Uterus (tissue), 4 donors: Measurements from ENCODE around the gene NIPAL3. TPM values are rescaled to one million over a fixed set of nuclear protein-coding genes. Genes with fewer than 3 reads are reported as not detected.

Experiments used
- DNase-seq, 2 donors: peaks; one replicate each; pipeline ENCODE4 v3.0.0-alpha.2; 2019 to 2020
- H3K27ac ChIP-seq, 2 donors: fragments of 200-600 bp; sonication (generic); 1 replicate in 1 of 2; 2 replicates in 1 of 2; pipeline ENCODE4 v1.5.1; 2016 to 2018
- H3K27me3 ChIP-seq, 2 donors: fragments of 200-600 bp; sonication (generic); one replicate each; pipeline ENCODE4 v1.5.1; 2018 to 2019; ENCODE audit warnings: control low read depth in 1 of 2
- H3K36me3 ChIP-seq, 2 donors: fragments of 200-600 bp; sonication (generic); one replicate each; pipeline ENCODE4 v1.5.1; 2019; ENCODE audit warnings: control low read depth in 1 of 2
- H3K4me1 ChIP-seq, 2 donors: fragments of 200-600 bp; sonication (generic); one replicate each; pipeline ENCODE4 v1.5.1; 2018 to 2019; ENCODE audit warnings: control low read depth in 1 of 2
- H3K4me3 ChIP-seq, 2 donors: fragments of 200-600 bp; sonication (generic); 1 replicate in 1 of 2; 2 replicates in 1 of 2; pipeline ENCODE4 v1.5.1; 2018 to 2019; ENCODE audit warnings: mild to moderate bottlenecking in 1 of 2
- H3K9me3 ChIP-seq, 2 donors: fragments of 200-600 bp; sonication (generic); one replicate each; pipeline ENCODE4 v1.5.1; 2019; ENCODE audit warnings: control low read depth in 1 of 2
- POLR2A ChIP-seq, 2 donors: fragments of 450-650 bp; IDR thresholded peaks; one replicate each; pipeline ENCODE4 v1.6.1; 2016; ENCODE audit warnings: antibody characterized with exemption in 2 of 2, mild to moderate bottlenecking in 1 of 2, moderate library complexity in 1 of 2
- intact Hi-C: fragments of 100-400 bp; cut with DNase I; formaldehyde crosslinking; loops from one replicate; pipeline ENCODE4 v1.15.1; 2023; ENCODE audit warnings: low total_unique reads
- total RNA-seq, 4 donors: library from RNA; depleted of rRNA in 3 of 4; stranded (reverse); fragments of >200 nt in 3 of 4; gene quantifications; one replicate each; pipeline versions ENCODE4 v1.1.0 to v1.2.4, GENCODE V29; 2014 to 2023
- TF ChIP-seq, protein P1 (sequence below), 4 experiments: fragments of 200-600 bp in 2 of 4; fragments of 450-650 bp in 2 of 4; sonication (generic) in 2 of 4; IDR thresholded peaks; one replicate each; pipeline ENCODE4 v1.5.1; 2016 to 2019; ENCODE audit warnings: antibody characterized with exemption in 4 of 4, mild to moderate bottlenecking in 2 of 4, moderate library complexity in 1 of 4
- donor health status: DM: yes; HTN: yes; CAD: no.

NIPAL3 gene
- total RNA-seq, result 10 to 100 TPM; 14.2 to 36.8 (median 21.5) TPM

DNA sequence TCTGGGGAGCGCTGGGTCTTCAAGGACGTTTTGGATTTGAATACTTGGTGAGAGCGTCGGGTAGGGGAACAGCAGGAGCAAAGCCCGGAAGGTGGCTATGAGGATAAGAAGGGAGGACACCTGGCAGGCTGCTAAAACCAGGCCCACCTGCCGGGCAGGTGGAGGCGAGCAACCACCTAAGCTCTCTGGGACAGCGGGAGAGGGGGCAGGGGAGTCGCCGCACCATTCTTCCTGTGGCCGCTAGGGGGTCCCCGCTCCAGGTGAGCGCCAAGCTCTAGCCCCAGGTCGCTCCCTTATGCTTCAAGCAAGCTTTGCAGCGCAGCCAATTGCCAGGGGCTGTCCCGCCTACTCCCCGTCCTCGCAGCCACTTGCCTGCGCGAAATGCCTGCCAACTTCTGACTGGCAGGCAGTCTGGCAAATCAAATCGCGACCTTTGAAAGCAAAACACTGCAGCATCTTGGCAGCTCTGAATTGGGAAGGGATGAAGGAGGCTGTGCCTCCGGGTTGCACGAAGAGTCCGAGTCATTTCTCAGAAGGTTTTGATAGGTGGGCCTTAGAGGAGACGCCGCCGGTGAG, at the start of gene NIPAL3:
Gene NIPAL3, plus strand, starts transcription at position 469 of the 576 bp plus-strand sequence. CDS start 3,746 bp downstream, outside the sequence.
- H3K36me3 ChIP-seq, result no peaks in the 10 kb centered on the region
- peak within 1 kb of the TSS; percentile 52 to 79 for H3K4me3 ChIP-seq
- H3K27ac ChIP-seq, result peak within 1 kb of the TSS; percentile 37 to 48
- no peaks in the 10 kb centered on the region for H3K27me3 ChIP-seq
- no peak for TF ChIP-seq POLR2A (IDR thresholded peaks at IDR 0.05)
- TF ChIP-seq, protein P1, sequence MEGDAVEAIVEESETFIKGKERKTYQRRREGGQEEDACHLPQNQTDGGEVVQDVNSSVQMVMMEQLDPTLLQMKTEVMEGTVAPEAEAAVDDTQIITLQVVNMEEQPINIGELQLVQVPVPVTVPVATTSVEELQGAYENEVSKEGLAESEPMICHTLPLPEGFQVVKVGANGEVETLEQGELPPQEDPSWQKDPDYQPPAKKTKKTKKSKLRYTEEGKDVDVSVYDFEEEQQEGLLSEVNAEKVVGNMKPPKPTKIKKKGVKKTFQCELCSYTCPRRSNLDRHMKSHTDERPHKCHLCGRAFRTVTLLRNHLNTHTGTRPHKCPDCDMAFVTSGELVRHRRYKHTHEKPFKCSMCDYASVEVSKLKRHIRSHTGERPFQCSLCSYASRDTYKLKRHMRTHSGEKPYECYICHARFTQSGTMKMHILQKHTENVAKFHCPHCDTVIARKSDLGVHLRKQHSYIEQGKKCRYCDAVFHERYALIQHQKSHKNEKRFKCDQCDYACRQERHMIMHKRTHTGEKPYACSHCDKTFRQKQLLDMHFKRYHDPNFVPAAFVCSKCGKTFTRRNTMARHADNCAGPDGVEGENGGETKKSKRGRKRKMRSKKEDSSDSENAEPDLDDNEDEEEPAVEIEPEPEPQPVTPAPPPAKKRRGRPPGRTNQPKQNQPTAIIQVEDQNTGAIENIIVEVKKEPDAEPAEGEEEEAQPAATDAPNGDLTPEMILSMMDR (IDR thresholded peaks at IDR 0.05), result peak; percentile 68 to 86 (median 80)
- intact Hi-C loops, result no loop called here
- H3K4me1 ChIP-seq, result peaks cover 4 to 9% of the 10 kb centered on the region in 2 donors
- no peaks in the 10 kb centered on the region for H3K9me3 ChIP-seq
- peak; percentile 98 to 99 for DNase-seq

DNA sequence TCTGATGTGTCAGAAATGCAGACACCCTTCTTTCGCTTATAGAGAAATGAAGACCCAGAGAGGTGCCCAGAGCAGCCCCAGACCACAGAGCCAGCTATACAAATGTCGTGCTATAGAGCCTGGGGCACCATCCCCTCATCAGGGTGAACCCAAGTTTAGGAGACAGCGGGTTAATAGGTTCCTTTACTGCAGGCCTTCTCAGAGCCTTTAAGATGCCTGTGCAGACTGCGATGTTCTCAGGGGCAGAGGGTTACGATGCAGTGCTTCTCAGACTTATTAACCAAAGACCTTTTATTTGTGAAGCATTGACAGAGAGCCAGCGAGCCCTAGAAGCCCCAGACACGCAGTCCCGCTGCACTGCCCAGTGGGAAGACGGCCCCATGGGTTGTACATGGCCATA, 48.9 kb upstream of the NIPAL3 start:
- intact Hi-C loops, result no loop called here
- H3K27ac ChIP-seq, result no peak overlapping the region
- TF ChIP-seq, protein P1 (IDR thresholded peaks at IDR 0.05), result no peak
- TF ChIP-seq POLR2A (IDR thresholded peaks at IDR 0.05), result no peak
- peaks cover 0 to 4% of the 10 kb centered on the region in 2 donors for H3K4me1 ChIP-seq
- H3K4me3 ChIP-seq, result no peak overlapping the region
- H3K27me3 ChIP-seq, result no peaks in the 10 kb centered on the region
- H3K36me3 ChIP-seq, result no peaks in the 10 kb centered on the region
- no peaks in the 10 kb centered on the region for H3K9me3 ChIP-seq
- no peak for DNase-seq

DNA sequence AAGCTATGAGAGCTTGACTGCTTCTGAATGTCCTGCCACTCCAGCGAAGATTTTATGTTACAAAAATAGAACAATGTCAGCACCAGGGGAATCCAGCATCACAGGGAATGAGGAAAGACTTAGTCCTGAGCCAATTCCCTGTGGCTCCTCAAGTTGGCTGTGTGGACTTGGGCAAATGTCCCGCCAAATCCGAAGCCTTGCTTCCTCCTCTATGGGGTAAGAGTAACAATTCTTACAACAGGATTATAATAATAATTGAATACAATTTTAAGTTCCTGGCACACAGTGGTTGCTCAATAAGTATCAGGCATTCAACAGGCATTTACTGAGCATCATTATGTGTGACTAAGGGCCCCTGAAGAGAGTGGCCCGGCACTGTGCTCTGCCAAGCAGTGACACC, 46.4 kb upstream of the NIPAL3 start:
- Histone ChIP-seq H3K4me1 (no peaks in the 10 kb centered on the region), H3K27me3 (no peaks in the 10 kb centered on the region), H3K36me3 (no peaks in the 10 kb centered on the region), H3K27ac (no peak overlapping the region), H3K9me3 (no peaks in the 10 kb centered on the region), H3K4me3 (no peak overlapping the region)
- TF ChIP-seq POLR2A (IDR thresholded peaks at IDR 0.05), result no peak
- TF ChIP-seq, protein P1 (IDR thresholded peaks at IDR 0.05), result no peak
- no peak for DNase-seq
- intact Hi-C loops, result no loop called here

DNA sequence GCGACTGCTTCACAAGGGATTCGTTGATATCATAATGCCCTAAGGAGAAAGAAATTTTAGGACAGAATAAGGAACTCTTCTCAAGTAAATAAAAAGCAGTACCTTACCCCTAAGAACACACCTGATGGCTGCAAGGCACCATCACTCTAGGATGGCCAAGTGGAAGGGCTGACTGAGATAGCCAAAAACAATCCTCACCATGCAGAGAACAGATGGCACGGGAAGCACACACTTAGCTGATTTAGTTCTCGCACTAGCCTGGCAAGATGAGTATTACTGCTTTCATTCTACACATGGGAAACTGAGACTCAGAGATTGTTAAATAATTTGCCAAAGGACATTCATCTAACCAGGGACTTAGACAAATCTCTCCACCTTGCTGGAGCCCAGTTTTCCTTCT, 45.8 kb upstream of the NIPAL3 start:
- TF ChIP-seq, protein P1 (IDR thresholded peaks at IDR 0.05), result no peak
- TF ChIP-seq POLR2A (IDR thresholded peaks at IDR 0.05), result no peak
- no peak for DNase-seq
- no peak overlapping the region for H3K4me3 ChIP-seq
- no peak overlapping the region for H3K27ac ChIP-seq
- H3K36me3 ChIP-seq, result no peaks in the 10 kb centered on the region
- intact Hi-C loops, result no loop called here
- no peaks in the 10 kb centered on the region for H3K9me3 ChIP-seq
- H3K4me1 ChIP-seq, result no peaks in the 10 kb centered on the region
- no peaks in the 10 kb centered on the region for H3K27me3 ChIP-seq

DNA sequence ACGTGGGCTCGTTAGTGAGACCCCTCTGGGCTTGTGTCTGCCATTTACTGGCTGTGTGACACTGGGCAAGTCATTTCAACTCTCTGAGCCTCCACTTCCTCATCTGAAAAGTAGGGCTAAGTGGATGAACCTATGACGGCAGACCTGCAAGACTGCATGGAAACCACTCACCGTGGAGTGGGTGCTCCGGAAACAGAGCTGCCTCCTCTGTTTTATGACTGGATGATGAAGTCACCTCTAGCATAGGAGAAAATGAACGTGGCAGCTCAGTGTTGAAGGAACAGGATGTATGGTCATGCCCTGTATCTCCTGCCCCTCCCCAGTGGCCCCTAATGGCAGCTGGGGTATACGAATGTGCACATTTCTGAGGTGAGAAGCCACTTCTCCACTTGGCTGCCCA, 42.6 kb upstream of the NIPAL3 start:
- no peaks in the 10 kb centered on the region for H3K9me3 ChIP-seq
- no peak for DNase-seq
- no peaks in the 10 kb centered on the region for H3K36me3 ChIP-seq
- TF ChIP-seq, protein P1 (IDR thresholded peaks at IDR 0.05), result no peak
- TF ChIP-seq POLR2A (IDR thresholded peaks at IDR 0.05), result no peak
- intact Hi-C loops, result no loop called here
- H3K27me3 ChIP-seq, result no peaks in the 10 kb centered on the region
- H3K4me3 ChIP-seq, result no peak overlapping the region
- H3K4me1 ChIP-seq, result no peaks in the 10 kb centered on the region
- H3K27ac ChIP-seq, result no peak overlapping the region
